Sigmoid colon (tissue), 3 donors: ENCODE measurements around the gene STOX2.

Experiments
- POLR2A ChIP-seq, 2 donors: fragments of 450-650 bp; IDR thresholded peaks; one replicate each; pipeline ENCODE4 v1.6.1; 2016; ENCODE audit warnings: antibody characterized with exemption in 2 of 2, mild to moderate bottlenecking in 2 of 2, moderate library complexity in 2 of 2
- TF ChIP-seq, protein P1 (sequence below), 4 experiments: fragments of 450-650 bp in 3 of 4; fragments of 200-600 bp in 1 of 4; IDR thresholded peaks; one replicate each; pipeline ENCODE4 v1.5.1; 2016 to 2019; ENCODE audit warnings: antibody characterized with exemption in 4 of 4, mild to moderate bottlenecking in 3 of 4, moderate library complexity in 2 of 4

DNA sequence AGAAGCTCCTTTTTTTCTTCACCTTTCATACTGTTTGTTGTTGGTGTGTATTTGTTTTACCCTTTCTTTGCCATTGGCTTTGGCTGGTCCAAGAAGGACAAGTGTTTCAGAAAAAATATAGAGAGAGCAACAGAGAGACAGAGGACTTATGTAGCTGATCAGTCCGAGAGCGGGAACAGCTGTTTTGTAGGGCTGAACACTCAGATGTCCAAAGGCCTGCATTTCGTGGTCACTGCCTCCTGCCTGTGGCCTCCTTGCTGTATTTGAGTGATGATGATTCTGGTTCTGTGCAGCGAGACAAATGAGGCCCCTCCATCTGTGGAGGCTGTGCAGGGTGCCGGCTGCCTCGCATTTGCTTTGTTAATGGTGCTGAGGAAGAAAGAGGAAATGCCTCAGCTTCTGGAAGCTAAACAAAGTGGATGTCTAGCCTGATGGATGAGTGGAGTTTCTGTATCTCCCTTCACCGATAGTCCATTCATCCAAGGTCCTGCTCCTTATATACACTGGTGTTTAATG is 19.8 kb upstream of the STOX2 start:
- TF ChIP-seq, protein P1, sequence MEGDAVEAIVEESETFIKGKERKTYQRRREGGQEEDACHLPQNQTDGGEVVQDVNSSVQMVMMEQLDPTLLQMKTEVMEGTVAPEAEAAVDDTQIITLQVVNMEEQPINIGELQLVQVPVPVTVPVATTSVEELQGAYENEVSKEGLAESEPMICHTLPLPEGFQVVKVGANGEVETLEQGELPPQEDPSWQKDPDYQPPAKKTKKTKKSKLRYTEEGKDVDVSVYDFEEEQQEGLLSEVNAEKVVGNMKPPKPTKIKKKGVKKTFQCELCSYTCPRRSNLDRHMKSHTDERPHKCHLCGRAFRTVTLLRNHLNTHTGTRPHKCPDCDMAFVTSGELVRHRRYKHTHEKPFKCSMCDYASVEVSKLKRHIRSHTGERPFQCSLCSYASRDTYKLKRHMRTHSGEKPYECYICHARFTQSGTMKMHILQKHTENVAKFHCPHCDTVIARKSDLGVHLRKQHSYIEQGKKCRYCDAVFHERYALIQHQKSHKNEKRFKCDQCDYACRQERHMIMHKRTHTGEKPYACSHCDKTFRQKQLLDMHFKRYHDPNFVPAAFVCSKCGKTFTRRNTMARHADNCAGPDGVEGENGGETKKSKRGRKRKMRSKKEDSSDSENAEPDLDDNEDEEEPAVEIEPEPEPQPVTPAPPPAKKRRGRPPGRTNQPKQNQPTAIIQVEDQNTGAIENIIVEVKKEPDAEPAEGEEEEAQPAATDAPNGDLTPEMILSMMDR (IDR thresholded peaks at IDR 0.05), result no peak
- no peak for TF ChIP-seq POLR2A (IDR thresholded peaks at IDR 0.05)
